ENCODE measurements around the gene BLVRB. TPM values are rescaled to one million over a fixed set of nuclear protein-coding genes. Genes with fewer than 3 reads are reported as not detected.

Gene BLVRB
- total and polyA plus RNA-seq, 2 of the 8 experiments (the other 6 are each of a cell fraction or from before 2014, with no cell fraction given) = 28.7 to 182 TPM

- TF ChIP-seq, protein P1, sequence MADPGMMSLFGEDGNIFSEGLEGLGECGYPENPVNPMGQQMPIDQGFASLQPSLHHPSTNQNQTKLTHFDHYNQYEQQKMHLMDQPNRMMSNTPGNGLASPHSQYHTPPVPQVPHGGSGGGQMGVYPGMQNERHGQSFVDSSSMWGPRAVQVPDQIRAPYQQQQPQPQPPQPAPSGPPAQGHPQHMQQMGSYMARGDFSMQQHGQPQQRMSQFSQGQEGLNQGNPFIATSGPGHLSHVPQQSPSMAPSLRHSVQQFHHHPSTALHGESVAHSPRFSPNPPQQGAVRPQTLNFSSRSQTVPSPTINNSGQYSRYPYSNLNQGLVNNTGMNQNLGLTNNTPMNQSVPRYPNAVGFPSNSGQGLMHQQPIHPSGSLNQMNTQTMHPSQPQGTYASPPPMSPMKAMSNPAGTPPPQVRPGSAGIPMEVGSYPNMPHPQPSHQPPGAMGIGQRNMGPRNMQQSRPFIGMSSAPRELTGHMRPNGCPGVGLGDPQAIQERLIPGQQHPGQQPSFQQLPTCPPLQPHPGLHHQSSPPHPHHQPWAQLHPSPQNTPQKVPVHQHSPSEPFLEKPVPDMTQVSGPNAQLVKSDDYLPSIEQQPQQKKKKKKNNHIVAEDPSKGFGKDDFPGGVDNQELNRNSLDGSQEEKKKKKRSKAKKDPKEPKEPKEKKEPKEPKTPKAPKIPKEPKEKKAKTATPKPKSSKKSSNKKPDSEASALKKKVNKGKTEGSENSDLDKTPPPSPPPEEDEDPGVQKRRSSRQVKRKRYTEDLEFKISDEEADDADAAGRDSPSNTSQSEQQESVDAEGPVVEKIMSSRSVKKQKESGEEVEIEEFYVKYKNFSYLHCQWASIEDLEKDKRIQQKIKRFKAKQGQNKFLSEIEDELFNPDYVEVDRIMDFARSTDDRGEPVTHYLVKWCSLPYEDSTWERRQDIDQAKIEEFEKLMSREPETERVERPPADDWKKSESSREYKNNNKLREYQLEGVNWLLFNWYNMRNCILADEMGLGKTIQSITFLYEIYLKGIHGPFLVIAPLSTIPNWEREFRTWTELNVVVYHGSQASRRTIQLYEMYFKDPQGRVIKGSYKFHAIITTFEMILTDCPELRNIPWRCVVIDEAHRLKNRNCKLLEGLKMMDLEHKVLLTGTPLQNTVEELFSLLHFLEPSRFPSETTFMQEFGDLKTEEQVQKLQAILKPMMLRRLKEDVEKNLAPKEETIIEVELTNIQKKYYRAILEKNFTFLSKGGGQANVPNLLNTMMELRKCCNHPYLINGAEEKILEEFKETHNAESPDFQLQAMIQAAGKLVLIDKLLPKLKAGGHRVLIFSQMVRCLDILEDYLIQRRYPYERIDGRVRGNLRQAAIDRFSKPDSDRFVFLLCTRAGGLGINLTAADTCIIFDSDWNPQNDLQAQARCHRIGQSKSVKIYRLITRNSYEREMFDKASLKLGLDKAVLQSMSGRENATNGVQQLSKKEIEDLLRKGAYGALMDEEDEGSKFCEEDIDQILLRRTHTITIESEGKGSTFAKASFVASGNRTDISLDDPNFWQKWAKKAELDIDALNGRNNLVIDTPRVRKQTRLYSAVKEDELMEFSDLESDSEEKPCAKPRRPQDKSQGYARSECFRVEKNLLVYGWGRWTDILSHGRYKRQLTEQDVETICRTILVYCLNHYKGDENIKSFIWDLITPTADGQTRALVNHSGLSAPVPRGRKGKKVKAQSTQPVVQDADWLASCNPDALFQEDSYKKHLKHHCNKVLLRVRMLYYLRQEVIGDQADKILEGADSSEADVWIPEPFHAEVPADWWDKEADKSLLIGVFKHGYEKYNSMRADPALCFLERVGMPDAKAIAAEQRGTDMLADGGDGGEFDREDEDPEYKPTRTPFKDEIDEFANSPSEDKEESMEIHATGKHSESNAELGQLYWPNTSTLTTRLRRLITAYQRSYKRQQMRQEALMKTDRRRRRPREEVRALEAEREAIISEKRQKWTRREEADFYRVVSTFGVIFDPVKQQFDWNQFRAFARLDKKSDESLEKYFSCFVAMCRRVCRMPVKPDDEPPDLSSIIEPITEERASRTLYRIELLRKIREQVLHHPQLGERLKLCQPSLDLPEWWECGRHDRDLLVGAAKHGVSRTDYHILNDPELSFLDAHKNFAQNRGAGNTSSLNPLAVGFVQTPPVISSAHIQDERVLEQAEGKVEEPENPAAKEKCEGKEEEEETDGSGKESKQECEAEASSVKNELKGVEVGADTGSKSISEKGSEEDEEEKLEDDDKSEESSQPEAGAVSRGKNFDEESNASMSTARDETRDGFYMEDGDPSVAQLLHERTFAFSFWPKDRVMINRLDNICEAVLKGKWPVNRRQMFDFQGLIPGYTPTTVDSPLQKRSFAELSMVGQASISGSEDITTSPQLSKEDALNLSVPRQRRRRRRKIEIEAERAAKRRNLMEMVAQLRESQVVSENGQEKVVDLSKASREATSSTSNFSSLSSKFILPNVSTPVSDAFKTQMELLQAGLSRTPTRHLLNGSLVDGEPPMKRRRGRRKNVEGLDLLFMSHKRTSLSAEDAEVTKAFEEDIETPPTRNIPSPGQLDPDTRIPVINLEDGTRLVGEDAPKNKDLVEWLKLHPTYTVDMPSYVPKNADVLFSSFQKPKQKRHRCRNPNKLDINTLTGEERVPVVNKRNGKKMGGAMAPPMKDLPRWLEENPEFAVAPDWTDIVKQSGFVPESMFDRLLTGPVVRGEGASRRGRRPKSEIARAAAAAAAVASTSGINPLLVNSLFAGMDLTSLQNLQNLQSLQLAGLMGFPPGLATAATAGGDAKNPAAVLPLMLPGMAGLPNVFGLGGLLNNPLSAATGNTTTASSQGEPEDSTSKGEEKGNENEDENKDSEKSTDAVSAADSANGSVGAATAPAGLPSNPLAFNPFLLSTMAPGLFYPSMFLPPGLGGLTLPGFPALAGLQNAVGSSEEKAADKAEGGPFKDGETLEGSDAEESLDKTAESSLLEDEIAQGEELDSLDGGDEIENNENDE (IDR thresholded peaks at IDR 0.05; ENCODE audit: insufficient replicate concordance, low read length) = no peak
- no peak for TF ChIP-seq TEAD4 (IDR thresholded peaks at IDR 0.05; ENCODE audit: low read depth, low read length)
- TF ChIP-seq CBX5 (IDR thresholded peaks at IDR 0.05; ENCODE audit: low read depth, low read length) = no peak
- no peak for TF ChIP-seq SUZ12 (IDR thresholded peaks at IDR 0.05; ENCODE audit: low read length)
- no peak for TF ChIP-seq TAF7 (optimal IDR thresholded peaks at IDR 0.05; ENCODE audit: borderline replicate concordance, low read depth, low read length)
- no peak for TF ChIP-seq NANOG (IDR thresholded peaks at IDR 0.05; ENCODE audit: insufficient read depth, low read depth, low read length, poor library complexity, severe bottlenecking)
- no peak for TF ChIP-seq SIRT6 (IDR thresholded peaks at IDR 0.05; ENCODE audit: low read length)
- TF ChIP-seq MAX (IDR thresholded peaks at IDR 0.05) = no peak
- TF ChIP-seq POU5F1 (IDR thresholded peaks at IDR 0.05; ENCODE audit: low read depth, low read length) = no peak
Measured at GRCh38 chr19:40441719-40442253, 23.8 kb downstream of the BLVRB start (continued).

Data from H1 (cell line).